GM12801 (cell line): ENCODE results near the gene THSD7A.

Experiments
- TF ChIP-seq, protein P1 (sequence below): IDR thresholded peaks from one replicate; pipeline ENCODE4 v1.5.1; 2011; ENCODE audit warnings: control low read depth; ENCODE audit not compliant: insufficient read length; ENCODE audit errors: extremely low read depth

Gene THSD7A

DNA sequence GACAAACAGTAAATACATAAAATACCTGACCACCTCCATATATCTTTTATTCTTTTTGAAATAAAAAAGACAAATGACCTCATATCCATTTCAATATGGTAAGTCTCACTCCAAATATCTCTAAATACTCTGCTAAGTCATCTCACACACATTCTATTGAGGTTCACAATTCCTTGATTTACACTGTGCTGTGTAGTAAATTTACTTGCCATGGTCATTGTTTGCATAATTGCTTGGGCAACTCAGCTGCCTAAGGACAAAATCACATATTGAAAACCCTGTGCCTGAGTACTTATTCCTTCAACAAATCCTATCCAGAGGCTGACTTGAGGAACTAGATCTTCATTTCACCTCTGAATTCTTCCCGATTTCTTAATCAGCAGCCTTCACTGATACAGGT lies 176.4 kb downstream of the THSD7A start:
- TF ChIP-seq, protein P1, sequence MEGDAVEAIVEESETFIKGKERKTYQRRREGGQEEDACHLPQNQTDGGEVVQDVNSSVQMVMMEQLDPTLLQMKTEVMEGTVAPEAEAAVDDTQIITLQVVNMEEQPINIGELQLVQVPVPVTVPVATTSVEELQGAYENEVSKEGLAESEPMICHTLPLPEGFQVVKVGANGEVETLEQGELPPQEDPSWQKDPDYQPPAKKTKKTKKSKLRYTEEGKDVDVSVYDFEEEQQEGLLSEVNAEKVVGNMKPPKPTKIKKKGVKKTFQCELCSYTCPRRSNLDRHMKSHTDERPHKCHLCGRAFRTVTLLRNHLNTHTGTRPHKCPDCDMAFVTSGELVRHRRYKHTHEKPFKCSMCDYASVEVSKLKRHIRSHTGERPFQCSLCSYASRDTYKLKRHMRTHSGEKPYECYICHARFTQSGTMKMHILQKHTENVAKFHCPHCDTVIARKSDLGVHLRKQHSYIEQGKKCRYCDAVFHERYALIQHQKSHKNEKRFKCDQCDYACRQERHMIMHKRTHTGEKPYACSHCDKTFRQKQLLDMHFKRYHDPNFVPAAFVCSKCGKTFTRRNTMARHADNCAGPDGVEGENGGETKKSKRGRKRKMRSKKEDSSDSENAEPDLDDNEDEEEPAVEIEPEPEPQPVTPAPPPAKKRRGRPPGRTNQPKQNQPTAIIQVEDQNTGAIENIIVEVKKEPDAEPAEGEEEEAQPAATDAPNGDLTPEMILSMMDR, result no peak

DNA sequence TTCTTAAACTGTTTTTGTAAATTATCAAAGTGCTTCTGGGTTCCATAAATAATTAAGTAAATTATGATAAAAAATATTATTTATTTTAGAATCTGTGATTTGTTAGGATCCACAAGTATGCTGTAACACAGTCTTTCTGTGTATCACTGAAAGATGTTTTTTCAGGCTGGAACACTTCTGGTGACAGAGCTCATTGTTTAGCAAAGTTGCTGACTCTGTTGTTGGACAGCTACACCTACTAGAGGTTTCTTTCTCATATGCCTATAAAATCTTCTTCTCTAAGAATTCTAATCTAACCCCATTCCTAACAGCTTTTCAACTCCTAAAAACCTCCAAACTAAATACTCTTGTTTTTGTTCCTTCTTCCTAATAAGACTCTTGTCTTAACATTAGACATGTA lies 176.8 kb downstream of the THSD7A start:
- TF ChIP-seq, protein P1, result no peak

DNA sequence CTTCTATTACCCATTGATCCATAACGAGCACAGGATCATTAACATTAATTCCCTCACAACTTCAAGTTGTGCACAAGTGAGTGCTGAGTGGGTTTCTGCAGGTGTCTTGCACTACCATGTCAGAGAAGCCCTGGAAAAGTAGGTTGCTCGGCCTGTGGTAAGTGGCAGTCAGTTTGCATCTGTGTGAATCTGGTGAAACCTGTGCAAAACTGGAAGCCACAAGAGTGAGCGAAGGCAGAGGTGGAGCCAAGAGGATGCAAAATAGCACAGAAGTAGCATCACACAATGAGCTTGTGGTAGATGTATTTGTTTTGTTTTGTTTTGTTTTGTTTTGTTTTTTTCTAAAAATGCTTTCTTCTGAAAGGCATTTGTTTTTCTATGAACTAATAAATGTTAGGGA lies 181.5 kb downstream of the THSD7A start:
- TF ChIP-seq, protein P1, result no peak

DNA sequence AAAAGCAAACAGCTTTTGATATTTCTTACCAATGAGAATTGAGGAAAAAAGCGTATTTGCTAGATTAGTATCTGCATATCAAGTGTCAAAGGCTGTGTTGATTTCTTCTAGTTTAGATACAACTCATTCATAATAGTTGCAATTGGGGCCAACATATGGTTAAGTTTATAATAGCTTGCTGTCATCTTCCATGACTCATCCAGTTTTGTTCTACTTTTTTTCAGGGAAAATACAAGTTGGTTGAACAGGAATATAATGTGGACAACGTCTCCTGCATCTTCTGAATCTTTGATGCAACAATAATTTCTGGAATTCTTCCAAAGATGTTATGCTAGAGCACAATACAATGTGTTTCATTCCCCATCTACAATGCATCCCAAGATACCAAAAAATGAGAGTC lies 182.0 kb downstream of the THSD7A start:
- TF ChIP-seq, protein P1, result no peak

DNA sequence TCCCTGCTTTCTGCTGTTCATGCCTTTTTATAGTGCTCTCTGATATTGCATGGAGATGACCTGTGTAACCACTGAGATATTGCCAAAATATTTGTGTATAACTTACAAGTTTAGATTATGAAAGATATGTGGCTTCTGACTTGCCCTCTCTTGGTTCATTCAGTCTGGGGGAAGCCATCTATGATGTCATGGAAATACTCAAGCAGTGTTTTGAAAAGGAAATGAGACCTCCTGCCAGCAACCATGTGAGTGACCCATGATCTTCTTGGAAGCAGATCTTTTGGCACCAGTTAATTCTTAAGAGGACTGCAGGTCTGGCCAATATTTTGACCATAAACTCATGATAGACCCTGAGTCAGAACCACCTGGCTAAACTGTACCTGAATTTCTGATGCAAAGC lies 183.0 kb downstream of the THSD7A start:
- TF ChIP-seq, protein P1, result no peak

DNA sequence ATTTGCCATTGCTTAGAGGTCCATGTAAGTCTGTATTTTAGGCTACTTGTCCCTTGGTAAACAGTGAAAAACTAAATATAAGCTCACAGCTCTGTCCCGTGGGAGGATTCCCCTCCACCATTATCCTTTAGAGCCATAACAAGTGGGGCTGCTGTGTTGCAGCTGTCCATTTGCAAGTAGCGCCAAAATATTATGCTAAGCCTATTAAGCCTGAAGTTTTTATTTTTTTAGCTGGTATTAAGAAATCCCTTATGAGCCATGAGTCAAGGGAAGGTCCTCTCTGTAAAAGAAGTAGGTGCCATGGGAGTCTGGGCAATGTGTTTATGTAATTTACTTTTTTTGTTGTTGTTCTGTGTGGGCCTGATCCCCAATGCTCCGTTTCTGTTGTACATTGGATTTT lies 183.9 kb downstream of the THSD7A start:
- TF ChIP-seq, protein P1, result no peak

DNA sequence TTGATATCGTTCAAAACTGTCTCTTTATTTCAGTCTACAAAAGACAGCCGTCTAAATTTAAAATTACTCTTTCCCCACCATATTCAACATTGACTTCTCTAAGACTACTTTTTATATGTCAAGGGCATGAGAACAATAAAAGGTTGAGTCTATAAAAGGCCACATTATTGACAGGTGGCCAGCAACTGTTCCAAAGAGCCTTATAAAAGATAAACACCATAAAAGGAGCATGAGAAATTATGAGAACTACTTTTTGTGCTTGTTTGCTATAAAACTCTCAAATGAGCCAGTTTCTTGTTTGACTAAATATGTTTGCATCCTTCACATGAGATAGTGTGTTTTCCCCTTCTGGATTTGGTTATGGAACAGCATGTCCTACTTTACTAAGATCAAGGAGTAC lies 189.2 kb downstream of the THSD7A start:
- TF ChIP-seq, protein P1, result no peak

DNA sequence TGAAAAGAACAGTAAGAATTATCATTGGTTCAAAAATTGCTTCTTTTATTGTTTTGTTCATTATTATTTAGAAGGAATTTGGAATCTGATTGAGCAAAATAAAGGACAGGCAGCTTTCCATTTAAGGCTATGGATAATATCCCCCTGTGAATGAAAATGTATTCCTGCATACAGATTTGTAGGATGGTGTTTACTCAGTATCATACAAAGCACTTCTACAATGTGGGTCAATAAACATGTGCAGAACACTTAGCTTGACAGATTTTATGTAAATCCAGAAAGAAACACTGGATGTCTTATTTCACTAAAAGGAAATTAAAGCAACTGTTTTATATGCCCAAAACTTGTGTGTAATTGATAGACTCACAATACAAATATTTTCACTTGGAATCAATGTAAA lies 189.7 kb downstream of the THSD7A start:
- TF ChIP-seq, protein P1, result no peak
